WI38 (cell line): ENCODE data around the gene RPS6KA2.

Experiments
- H3K4me3 ChIP-seq: 2 replicates; pipeline ENCODE4 v1.5.1; 2011; ENCODE audit warnings: low read depth, mild to moderate bottlenecking, control low read depth, low read length
- CTCF ChIP-seq: IDR thresholded peaks from 2 replicates; pipeline ENCODE4 v1.5.1; 2012; ENCODE audit warnings: low read depth, mild to moderate bottlenecking, control low read depth, low read length

The RPS6KA2 gene

GRCh38 chr6:166450167-166450873 is 176.7 kb downstream of the RPS6KA2 start:
- no peak for TF ChIP-seq CTCF
- H3K4me3 ChIP-seq: no peak overlapping the region

- no peak for TF ChIP-seq CTCF
- no peak overlapping the region for H3K4me3 ChIP-seq
Measured at GRCh38 chr6:166449641-166450040, 177.4 kb downstream of the RPS6KA2 start.

- no peak for TF ChIP-seq CTCF
- no peak overlapping the region for H3K4me3 ChIP-seq
Measured at GRCh38 chr6:166449036-166449435, 178.0 kb downstream of the RPS6KA2 start.

GRCh38 chr6:166448432-166448831 is 178.6 kb downstream of the RPS6KA2 start:
- TF ChIP-seq CTCF: no peak
- H3K4me3 ChIP-seq: no peak overlapping the region

- TF ChIP-seq CTCF: no peak
- no peak overlapping the region for H3K4me3 ChIP-seq
Measured at GRCh38 chr6:166446567-166447065, 180.4 kb downstream of the RPS6KA2 start.

- no peak overlapping the region for H3K4me3 ChIP-seq
- no peak for TF ChIP-seq CTCF
Measured at GRCh38 chr6:166446146-166446545, 180.9 kb downstream of the RPS6KA2 start.

- no peak overlapping the region for H3K4me3 ChIP-seq
- no peak for TF ChIP-seq CTCF
Measured at GRCh38 chr6:166444446-166444845, 182.6 kb downstream of the RPS6KA2 start.
